ENCODE results near the gene UBXN2A. TPM values are rescaled to one million over a fixed set of nuclear protein-coding genes. Genes with fewer than 3 reads are reported as not detected.
A peak's percentile ranks its signal among the peaks of the same experiment; 100 is the strongest.
"Not testable (repeated sequence)": the region's sequence is repeated elsewhere in the genome, so short reads cannot be mapped to it uniquely, and the experiment has no call there.

The UBXN2A gene
- total RNA-seq, 4 donors from 2014 or later: 8.5 to 15.0 (median 12.9) TPM

- 74 to 83% methylated on average over 9 of the region's 9 CpGs for WGBS, 2 donors
These were observed 72.4 kb downstream of the UBXN2A start for GRCh38 chr2:24012521-24013188.

GRCh38 chr2:24014902-24015301 is 74.6 kb downstream of the UBXN2A start:
- intact Hi-C loops (cut with DNase I; ENCODE audit: low total_unique reads); H3K4me3 ChIP-seq (ENCODE audit: low read depth, poor library complexity, severe bottlenecking): not testable (repeated sequence)
- 88 to 94% methylated on average over 6 of the region's 6 CpGs for WGBS, 2 donors
- peak in 1 of 2 donors; percentile 32 for DNase-seq (ENCODE audit: low spot score in 2 of 2)

More at GRCh38 chr2:24012521-24013188, 72.4 kb downstream of the UBXN2A start:
- H3K4me3 ChIP-seq (ENCODE audit: low read depth, poor library complexity, severe bottlenecking): no peak overlapping the region
- TF ChIP-seq POLR2A (IDR thresholded peaks at IDR 0.05) (no peak), CTCF (IDR thresholded peaks at IDR 0.05) (no peak)
- intact Hi-C loops (cut with DNase I; ENCODE audit: low total_unique reads): no loop called here
- peak in 1 of 2 donors; percentile 58 for DNase-seq (ENCODE audit: low spot score in 2 of 2)

GRCh38 chr2:24015562-24016375 is 75.5 kb downstream of the UBXN2A start:
- intact Hi-C loops (cut with DNase I; ENCODE audit: low total_unique reads): no loop called here
- TF ChIP-seq POLR2A (IDR thresholded peaks at IDR 0.05) (no peak), CTCF (IDR thresholded peaks at IDR 0.05) (no peak)
- DNase-seq (ENCODE audit: low spot score in 2 of 2): peak in 1 of 2 donors; percentile 84
- 73 to 85% methylated on average over 9 to 10 of the region's 11 CpGs for WGBS, 2 donors
- H3K4me3 ChIP-seq (ENCODE audit: low read depth, poor library complexity, severe bottlenecking): no peak overlapping the region

- peak in 1 of 2 donors; percentile 76 for DNase-seq (ENCODE audit: low spot score in 2 of 2)
- TF ChIP-seq CTCF (IDR thresholded peaks at IDR 0.05) (no peak), POLR2A (IDR thresholded peaks at IDR 0.05) (no peak)
- intact Hi-C loops (cut with DNase I; ENCODE audit: low total_unique reads): no loop called here
- 76 to 81% methylated on average over 7 to 8 of the region's 9 CpGs for WGBS, 2 donors
- no peak overlapping the region for H3K4me3 ChIP-seq (ENCODE audit: low read depth, poor library complexity, severe bottlenecking)
These were observed 76.1 kb downstream of the UBXN2A start for GRCh38 chr2:24016376-24016761.

GRCh38 chr2:24016853-24017703 is 76.8 kb downstream of the UBXN2A start:
- 94 to 97% methylated on average over 26 to 31 of the region's 35 CpGs for WGBS, 2 donors
- peak in 1 of 2 donors; percentile 74 for DNase-seq (ENCODE audit: low spot score in 2 of 2)
- TF ChIP-seq POLR2A (IDR thresholded peaks at IDR 0.05) (no peak), CTCF (IDR thresholded peaks at IDR 0.05) (no peak)
- intact Hi-C loops (cut with DNase I; ENCODE audit: low total_unique reads): no loop called here
- H3K4me3 ChIP-seq (ENCODE audit: low read depth, poor library complexity, severe bottlenecking): no peak overlapping the region
